GM06990 (cell line): ENCODE results near the gene TAF11L11.
"Not testable (repeated sequence)": the region's sequence is repeated elsewhere in the genome, so short reads cannot be mapped to it uniquely, and the experiment has no call there.

Experiments used
- DNase-seq: peaks from one replicate; pipeline ENCODE4 v3.0.0-alpha.2; 2011; ENCODE audit not compliant: insufficient read length; ENCODE audit errors: extremely low read depth
- H3K27me3 ChIP-seq: replicated peaks from 2 replicates; pipeline ENCODE4 v1.6.0; 2011; ENCODE audit warnings: low read length; ENCODE audit not compliant: control insufficient read depth, insufficient read depth
- H3K36me3 ChIP-seq: 2 replicates; pipeline ENCODE4 v1.5.1; 2011; ENCODE audit warnings: low read length; ENCODE audit not compliant: control insufficient read depth, insufficient read depth
- H3K4me3 ChIP-seq: replicated peaks from 2 replicates; pipeline ENCODE4 v1.5.1; 2011; ENCODE audit warnings: low read depth, mild to moderate bottlenecking, control low read depth, low read length
- CTCF ChIP-seq: IDR thresholded peaks from 2 replicates; pipeline ENCODE4 v1.5.1; 2011; ENCODE audit warnings: low read length, control low read depth, mild to moderate bottlenecking, inconsistent platforms; ENCODE audit not compliant: insufficient read depth, poor library complexity, severe bottlenecking

TAF11L11 gene

GRCh38 chr5:17603880-17604279, at the start of gene TAF11L11:
Gene TAF11L11, plus strand, starts transcription at chr5:17604183.
- not testable (repeated sequence) for DNase-seq, H3K4me3 ChIP-seq

GRCh38 chr5:17585658-17586057, 18.3 kb upstream of the TAF11L11 start, which contains the start of gene TAF11L7:
Gene TAF11L7, minus strand, starts transcription at chr5:17585758.
- DNase-seq, H3K36me3 ChIP-seq, H3K4me3 ChIP-seq, H3K27me3 ChIP-seq: not testable (repeated sequence)

More at GRCh38 chr5:17603880-17604279, at the start of gene TAF11L11:
- not testable (repeated sequence) for H3K27me3 ChIP-seq, H3K36me3 ChIP-seq

- H3K36me3 ChIP-seq, H3K27me3 ChIP-seq, H3K4me3 ChIP-seq, DNase-seq: not testable (repeated sequence)
Measured at GRCh38 chr5:17590860-17591259, 13.1 kb upstream of the TAF11L11 start, which contains the start of gene TAF11L8. Gene TAF11L8, minus strand, starts transcription at chr5:17590960.

- H3K4me3 ChIP-seq, H3K27me3 ChIP-seq, DNase-seq, H3K36me3 ChIP-seq: not testable (repeated sequence)
Measured at GRCh38 chr5:17594255-17594654, 9.7 kb upstream of the TAF11L11 start, which contains the start of gene TAF11L9. Gene TAF11L9, minus strand, starts transcription at chr5:17594394.

GRCh38 chr5:17597728-17598127, 6.3 kb upstream of the TAF11L11 start, which contains the start of gene TAF11L10:
Gene TAF11L10, minus strand, starts transcription at chr5:17597828.
- H3K4me3 ChIP-seq, H3K36me3 ChIP-seq, H3K27me3 ChIP-seq, DNase-seq: not testable (repeated sequence)

- TF ChIP-seq CTCF = no peak
- Histone ChIP-seq H3K36me3 (no peaks in the 10 kb centered on the region), H3K27me3 (no peaks in the 10 kb centered on the region), H3K4me3 (no peak overlapping the region)
- DNase-seq = no peak
Measured at GRCh38 chr5:17604951-17605350, 968 bp downstream of the TAF11L11 start.

GRCh38 chr5:17607461-17607860, 3.5 kb downstream of the TAF11L11 start:
- not testable (repeated sequence) for H3K4me3 ChIP-seq, DNase-seq

GRCh38 chr5:17610092-17610491, 6.1 kb downstream of the TAF11L11 start, which contains the start of gene TAF11L12:
Gene TAF11L12, plus strand, starts transcription at chr5:17610392.
- H3K4me3 ChIP-seq, H3K27me3 ChIP-seq, DNase-seq, H3K36me3 ChIP-seq: not testable (repeated sequence)

More at GRCh38 chr5:17607461-17607860, 3.5 kb downstream of the TAF11L11 start:
- not testable (repeated sequence) for H3K27me3 ChIP-seq, H3K36me3 ChIP-seq

GRCh38 chr5:17614872-17615605, 11.1 kb downstream of the TAF11L11 start:
- no peak overlapping the region for H3K4me3 ChIP-seq
- no peaks in the 10 kb centered on the region for H3K27me3 ChIP-seq
- no peaks in the 10 kb centered on the region for H3K36me3 ChIP-seq
- no peak for TF ChIP-seq CTCF
- no peak for DNase-seq
